ENCODE data around the gene LTO1.

LTO1 gene

GRCh38 chr11:69644071-69644961 lies 30.8 kb downstream of the LTO1 start:
- no peak for DNase-seq

GRCh38 chr11:69643646-69644045 lies 31.5 kb downstream of the LTO1 start:
- DNase-seq = no peak

- peak; percentile 19 for DNase-seq
Observed at GRCh38 chr11:69642913-69643632, 32.1 kb downstream of the LTO1 start.

GRCh38 chr11:69642549-69642912 lies 32.6 kb downstream of the LTO1 start:
- no peak for DNase-seq

- no peak for DNase-seq
Observed at GRCh38 chr11:69641681-69642548, 33.2 kb downstream of the LTO1 start.

GRCh38 chr11:69640995-69641581 lies 34.1 kb downstream of the LTO1 start, which contains the start of gene CCND1:
CCND1 (plus strand) TSS chr11:69641156; CDS start chr11:69641314, 158 bp downstream.
- no peak for DNase-seq

GRCh38 chr11:69640260-69640994 lies 34.7 kb downstream of the LTO1 start:
- no peak for DNase-seq

GRCh38 chr11:69639831-69640230 lies 35.3 kb downstream of the LTO1 start:
- no peak for DNase-seq

- DNase-seq = peak; percentile 50
Observed at GRCh38 chr11:69638941-69639681, 36.0 kb downstream of the LTO1 start.

GRCh38 chr11:69637941-69638871 lies 36.9 kb downstream of the LTO1 start:
- no peak for DNase-seq

- DNase-seq = no peak
Observed at GRCh38 chr11:69637198-69637940, 37.8 kb downstream of the LTO1 start.

- DNase-seq = no peak
Observed at GRCh38 chr11:69636512-69637197, 38.5 kb downstream of the LTO1 start.

GRCh38 chr11:69635804-69636511 lies 39.2 kb downstream of the LTO1 start:
- no peak for DNase-seq

- DNase-seq = no peak
Observed at GRCh38 chr11:69635195-69635594, 40.0 kb downstream of the LTO1 start.

GRCh38 chr11:69634590-69634989 lies 40.6 kb downstream of the LTO1 start:
- DNase-seq = no peak

GRCh38 chr11:69634069-69634468 lies 41.1 kb downstream of the LTO1 start:
- no peak for DNase-seq

- no peak for DNase-seq
Observed at GRCh38 chr11:69632900-69633299, 42.3 kb downstream of the LTO1 start.

GRCh38 chr11:69630424-69630823 lies 44.7 kb downstream of the LTO1 start:
- no peak for DNase-seq

Data from NCI-H446 treated with DMSO at 0.1 percent for 48 hours (cell line).